Left forelimb (tissue), 1 donor: ENCODE data around the gene BACE1-AS.
"Not testable (repeated sequence)": the region's sequence is repeated elsewhere in the genome, so short reads cannot be mapped to it uniquely, and the experiment has no call there.

Experiments
- DNase-seq: peaks from one replicate; pipeline ENCODE4 v3.0.0-alpha.2; 2018; ENCODE audit warnings: low spot score

BACE1-AS gene

DNA sequence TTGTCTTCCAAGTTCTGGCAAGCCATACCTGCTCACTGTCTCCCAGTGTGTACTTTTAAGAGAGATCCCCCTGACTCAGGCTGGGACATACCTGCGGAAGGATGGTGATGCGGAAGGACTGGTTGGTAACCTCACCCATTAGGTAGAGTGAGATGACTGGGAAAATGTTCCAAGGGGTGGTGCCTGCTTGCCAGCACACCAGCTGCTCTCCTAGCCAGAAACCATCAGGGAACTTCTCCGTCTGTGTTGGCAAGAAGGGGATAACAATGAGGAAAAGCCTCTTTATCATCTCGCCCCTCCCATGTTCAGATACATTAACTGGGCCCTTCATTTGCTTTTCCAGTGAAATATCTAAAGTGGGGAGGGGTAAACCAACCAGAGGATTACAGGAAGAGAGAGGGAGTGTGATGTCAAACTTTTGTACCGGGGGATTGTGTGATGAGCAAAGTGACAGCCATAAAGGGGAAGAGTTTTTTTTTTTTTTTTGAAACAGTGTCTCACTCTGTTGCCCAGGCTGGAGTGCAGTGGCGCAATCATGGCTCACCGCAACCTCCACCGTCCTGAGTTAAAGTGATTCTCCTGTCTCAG, at the start of gene BACE1-AS:
BACE1-AS (plus strand) TSS at position 538 of the 588 bp plus-strand sequence.
- no peak for DNase-seq

DNA sequence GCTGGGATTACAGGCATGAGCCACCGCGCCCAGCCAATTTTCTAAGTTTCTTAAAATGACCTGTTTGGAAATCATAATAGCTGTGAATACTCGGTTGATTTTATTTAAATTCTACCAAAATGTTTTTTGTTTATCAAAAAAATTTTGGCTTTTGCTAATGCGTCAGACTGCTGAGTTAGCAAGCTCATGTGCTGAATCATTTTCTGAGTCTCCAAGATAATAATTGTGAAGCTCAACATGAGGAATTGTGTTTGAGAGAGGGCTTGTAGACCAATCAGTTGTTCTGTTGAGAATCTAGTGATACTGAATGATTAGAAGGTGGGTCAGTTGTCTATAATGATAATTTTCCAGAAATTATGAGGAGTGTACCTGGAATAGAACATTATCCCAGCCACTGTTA, 42.8 kb upstream of the BACE1-AS start:
- no peak for DNase-seq

DNA sequence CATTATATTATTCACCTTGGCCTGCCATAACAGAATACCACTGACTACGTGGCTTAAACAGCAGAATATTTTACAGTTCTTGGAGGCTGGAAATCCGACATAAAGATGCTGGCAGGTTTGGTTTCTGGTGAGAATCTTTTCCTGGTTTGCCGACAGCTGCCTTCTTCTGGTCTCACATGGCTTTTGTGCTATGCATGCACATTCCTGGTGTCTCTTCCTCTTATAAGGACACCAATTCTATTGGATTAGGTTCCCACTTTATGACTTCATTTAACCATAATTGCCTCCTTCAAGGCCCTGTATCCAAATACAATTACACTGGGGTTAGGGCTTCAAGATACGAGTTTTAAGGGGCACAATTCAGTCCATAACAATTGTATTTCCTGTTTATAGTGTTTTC, 41.6 kb upstream of the BACE1-AS start:
- DNase-seq = no peak

GRCh38 chr11:117251506-117251905, 39.6 kb upstream of the BACE1-AS start:
- no peak for DNase-seq

DNA sequence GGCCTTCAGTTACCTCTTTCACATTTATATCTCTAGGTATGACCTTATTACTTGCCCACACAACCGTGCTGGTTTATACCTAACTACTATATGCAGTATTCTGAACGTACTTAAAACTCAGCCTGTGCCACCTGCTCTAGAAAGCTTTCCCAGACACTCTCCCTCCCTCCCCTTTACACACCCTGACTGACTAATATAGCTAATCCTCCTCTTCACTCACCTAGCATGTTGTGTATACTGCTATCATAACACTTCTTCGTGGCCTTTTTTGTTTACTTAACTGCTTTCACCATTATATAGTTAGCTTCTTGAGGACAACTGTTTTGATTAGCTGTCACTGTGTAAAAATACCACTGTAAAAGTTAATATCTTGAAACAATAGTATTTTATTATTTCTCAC, 35.2 kb upstream of the BACE1-AS start:
- DNase-seq = no peak

DNA sequence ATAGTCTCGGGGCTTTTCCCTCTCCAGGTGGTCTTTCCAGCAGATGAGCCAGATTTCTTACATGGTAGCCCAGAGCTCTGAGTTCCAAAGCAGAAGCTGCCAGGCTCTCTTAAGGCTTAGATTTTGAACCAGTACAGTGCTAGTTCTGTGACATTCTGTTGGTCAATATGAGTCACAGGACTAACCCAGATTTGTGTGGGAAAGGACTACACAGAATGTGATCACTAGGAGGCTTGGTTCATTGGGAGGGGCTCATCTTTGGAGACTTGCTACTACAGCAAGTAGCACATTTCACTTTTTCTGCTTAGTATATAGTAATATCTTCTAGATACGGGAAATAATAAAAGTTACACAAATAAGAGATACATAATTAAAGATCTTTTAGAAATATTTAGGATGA, 34.6 kb upstream of the BACE1-AS start:
- DNase-seq = no peak

DNA sequence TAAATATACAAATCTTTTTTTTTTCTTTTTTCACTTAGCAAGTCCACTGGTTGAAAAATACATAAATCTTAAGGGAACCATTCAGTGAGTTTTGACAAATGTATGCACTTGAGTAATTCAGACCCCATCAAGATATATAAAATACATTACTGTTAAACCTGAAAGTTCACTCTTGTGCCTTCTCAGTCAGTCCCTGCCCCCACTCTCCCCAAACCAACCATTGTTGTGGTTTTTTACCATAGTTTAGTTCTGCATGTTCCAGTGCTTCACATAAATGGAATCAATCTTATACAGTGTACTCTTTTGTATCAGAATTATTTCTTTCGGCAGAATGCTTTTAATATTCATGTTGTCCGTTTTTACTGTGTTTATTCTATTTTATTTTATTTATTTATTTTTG, 32.6 kb upstream of the BACE1-AS start:
- no peak for DNase-seq

GRCh38 chr11:117259417-117259816, 31.7 kb upstream of the BACE1-AS start:
- no peak for DNase-seq

GRCh38 chr11:117264624-117265323, 26.4 kb upstream of the BACE1-AS start:
- DNase-seq = not testable (repeated sequence)

DNA sequence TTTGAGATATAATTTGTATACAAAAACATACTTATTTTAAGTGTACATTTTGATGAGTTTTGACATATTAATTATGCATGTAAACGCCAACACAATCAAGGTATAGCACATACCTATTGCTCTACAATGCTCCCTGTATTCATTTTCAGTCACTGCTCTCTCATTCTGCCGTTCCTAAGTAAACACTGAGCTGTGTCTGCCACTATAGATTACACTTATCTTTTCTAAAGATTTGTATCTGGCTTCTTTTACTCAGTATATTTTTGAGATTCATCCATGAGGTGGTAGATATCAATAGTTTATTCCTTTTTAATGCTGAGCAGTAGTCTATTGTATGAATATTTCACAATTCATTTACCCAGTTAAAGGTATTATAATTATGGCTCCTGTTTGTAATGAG, 25.4 kb upstream of the BACE1-AS start:
- DNase-seq = no peak

- DNase-seq = no peak
These were observed 21.3 kb upstream of the BACE1-AS start for GRCh38 chr11:117269856-117270255.

- no peak for DNase-seq
These were observed 19.9 kb upstream of the BACE1-AS start for GRCh38 chr11:117271208-117271607.

GRCh38 chr11:117272175-117272574, 19.0 kb upstream of the BACE1-AS start:
- DNase-seq = not testable (repeated sequence)

GRCh38 chr11:117273550-117274289, 17.4 kb upstream of the BACE1-AS start:
- no peak for DNase-seq

GRCh38 chr11:117278347-117278746, 12.8 kb upstream of the BACE1-AS start:
- no peak for DNase-seq

- no peak for DNase-seq
These were observed 11.3 kb upstream of the BACE1-AS start for GRCh38 chr11:117279711-117280376.

- DNase-seq = no peak
These were observed 10.0 kb upstream of the BACE1-AS start for GRCh38 chr11:117281159-117281558.

- no peak for DNase-seq
These were observed 9.3 kb upstream of the BACE1-AS start for GRCh38 chr11:117281869-117282268.

- DNase-seq = no peak
These were observed 8.2 kb upstream of the BACE1-AS start for GRCh38 chr11:117282956-117283355.

GRCh38 chr11:117284053-117284452, 7.1 kb upstream of the BACE1-AS start:
- no peak for DNase-seq

DNA sequence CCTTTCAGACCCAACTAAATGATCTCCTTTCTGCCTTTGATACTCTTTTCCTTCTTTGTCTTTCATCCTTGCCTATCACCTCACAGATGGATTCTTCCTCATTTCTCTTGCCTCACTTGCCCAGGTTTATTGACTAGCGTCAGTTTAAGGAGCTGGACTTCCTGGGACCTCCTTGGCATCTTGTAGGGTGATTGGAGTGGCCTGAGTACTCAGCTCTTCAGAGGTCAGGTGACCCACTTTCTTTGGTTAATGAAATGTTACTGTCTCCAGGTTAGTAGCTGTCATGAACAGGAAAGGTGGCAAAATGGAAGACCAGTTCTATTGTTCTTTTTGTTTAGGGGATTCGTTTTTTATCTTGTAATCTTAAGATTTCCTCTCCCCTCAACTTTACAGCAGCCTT, 4.6 kb upstream of the BACE1-AS start:
- no peak for DNase-seq

DNA sequence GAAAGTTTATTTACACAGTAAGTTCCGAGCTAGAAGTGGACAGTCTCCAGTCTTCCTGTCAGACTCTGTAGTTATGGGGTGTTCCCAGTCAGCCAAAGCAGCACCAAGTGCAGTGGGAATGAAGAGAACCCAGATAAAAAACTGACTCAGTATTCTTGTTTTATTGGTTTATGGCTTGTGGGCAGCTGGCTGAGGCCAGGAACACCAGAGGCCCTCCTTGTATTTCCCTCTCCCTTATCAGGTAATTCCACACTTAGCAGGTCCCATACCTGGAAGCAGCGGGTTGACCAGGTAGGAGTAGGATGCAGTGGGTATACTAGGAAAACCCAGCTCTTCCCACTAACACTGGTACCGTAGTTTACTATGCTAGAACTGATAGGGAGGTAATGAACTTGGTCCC, 3.5 kb upstream of the BACE1-AS start:
- no peak for DNase-seq

- DNase-seq = no peak
These were observed 1.4 kb upstream of the BACE1-AS start for GRCh38 chr11:117289795-117290194.
